Skeletal muscle tissue (tissue), 4 donors: Measurements from ENCODE around the gene PLEKHJ1. TPM values are rescaled to one million over a fixed set of nuclear protein-coding genes. Genes with fewer than 3 reads are reported as not detected.

Experiments
- H3K27ac ChIP-seq: one replicate; pipeline ENCODE4 v1.7.0; 2013; ENCODE audit warnings: mild to moderate bottlenecking, low read depth, low read length, inconsistent platforms
- H3K27me3 ChIP-seq, 3 donors: one replicate each; pipeline ENCODE4 v1.7.0; 2013; ENCODE audit warnings: low read length in 3 of 3; ENCODE audit not compliant: control insufficient read depth in 3 of 3, insufficient read depth in 3 of 3
- H3K36me3 ChIP-seq, 3 donors: one replicate each; pipeline ENCODE4 v1.7.0; 2013; ENCODE audit warnings: low read length in 3 of 3; ENCODE audit not compliant: control insufficient read depth in 3 of 3, insufficient read depth in 3 of 3
- H3K4me1 ChIP-seq, 3 donors: one replicate each; pipeline ENCODE4 v1.7.0; 2013; ENCODE audit warnings: low read length in 3 of 3, mild to moderate bottlenecking in 3 of 3; ENCODE audit not compliant: control insufficient read depth in 3 of 3, insufficient read depth in 3 of 3
- H3K4me3 ChIP-seq, 3 donors: one replicate each; pipeline ENCODE4 v1.7.0; 2013; ENCODE audit warnings: low read length in 3 of 3
- H3K9ac ChIP-seq, 3 donors: one replicate each; pipeline ENCODE4 v1.7.0; 2013; ENCODE audit warnings: low read length in 3 of 3, mild to moderate bottlenecking in 3 of 3, moderate library complexity in 2 of 3, low read depth in 1 of 3
- H3K9me3 ChIP-seq, 3 donors: one replicate each; pipeline ENCODE4 v1.7.0; 2013; ENCODE audit warnings: low read length in 3 of 3; ENCODE audit not compliant: control insufficient read depth in 3 of 3
- total RNA-seq: library from RNA; depleted of rRNA; stranded (reverse); fragments of >200 nt; gene quantifications from one replicate; pipeline ENCODE4 v1.2.3, GENCODE V29; 2014
- donor health status: Osteomylitis.

Gene PLEKHJ1
- total RNA-seq, 1 donor from 2014 or later = 63.2 TPM

DNA sequence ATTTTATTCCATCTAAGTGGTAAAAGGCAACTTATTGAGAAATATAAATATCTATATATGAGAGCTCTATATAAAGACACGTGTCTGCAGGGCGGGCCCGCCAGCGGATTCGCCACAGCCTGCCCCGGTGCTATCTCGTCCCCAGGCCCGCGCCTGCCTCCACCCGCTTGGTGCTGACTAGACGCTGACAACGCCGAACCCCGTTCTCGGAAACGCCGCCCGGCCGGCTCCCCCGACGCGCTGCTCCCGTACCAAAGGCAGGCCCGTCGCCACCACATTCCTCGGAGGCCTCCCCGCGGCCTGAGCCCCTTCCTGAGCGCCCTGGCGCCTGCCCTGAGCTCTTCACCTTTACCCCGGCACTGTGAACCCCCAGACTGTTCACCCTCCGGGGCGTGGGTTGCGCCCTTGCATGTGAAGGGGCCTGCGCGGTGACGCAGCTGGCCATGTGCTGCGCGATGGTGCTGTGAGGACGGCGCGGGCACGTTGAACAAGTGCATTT, 6.0 kb downstream of the PLEKHJ1 start:
- Histone ChIP-seq H3K36me3 (peaks cover 35 to 48% (median 44%) of the 10 kb centered on the region in 3 donors), H3K27ac (no peak overlapping the region)

DNA sequence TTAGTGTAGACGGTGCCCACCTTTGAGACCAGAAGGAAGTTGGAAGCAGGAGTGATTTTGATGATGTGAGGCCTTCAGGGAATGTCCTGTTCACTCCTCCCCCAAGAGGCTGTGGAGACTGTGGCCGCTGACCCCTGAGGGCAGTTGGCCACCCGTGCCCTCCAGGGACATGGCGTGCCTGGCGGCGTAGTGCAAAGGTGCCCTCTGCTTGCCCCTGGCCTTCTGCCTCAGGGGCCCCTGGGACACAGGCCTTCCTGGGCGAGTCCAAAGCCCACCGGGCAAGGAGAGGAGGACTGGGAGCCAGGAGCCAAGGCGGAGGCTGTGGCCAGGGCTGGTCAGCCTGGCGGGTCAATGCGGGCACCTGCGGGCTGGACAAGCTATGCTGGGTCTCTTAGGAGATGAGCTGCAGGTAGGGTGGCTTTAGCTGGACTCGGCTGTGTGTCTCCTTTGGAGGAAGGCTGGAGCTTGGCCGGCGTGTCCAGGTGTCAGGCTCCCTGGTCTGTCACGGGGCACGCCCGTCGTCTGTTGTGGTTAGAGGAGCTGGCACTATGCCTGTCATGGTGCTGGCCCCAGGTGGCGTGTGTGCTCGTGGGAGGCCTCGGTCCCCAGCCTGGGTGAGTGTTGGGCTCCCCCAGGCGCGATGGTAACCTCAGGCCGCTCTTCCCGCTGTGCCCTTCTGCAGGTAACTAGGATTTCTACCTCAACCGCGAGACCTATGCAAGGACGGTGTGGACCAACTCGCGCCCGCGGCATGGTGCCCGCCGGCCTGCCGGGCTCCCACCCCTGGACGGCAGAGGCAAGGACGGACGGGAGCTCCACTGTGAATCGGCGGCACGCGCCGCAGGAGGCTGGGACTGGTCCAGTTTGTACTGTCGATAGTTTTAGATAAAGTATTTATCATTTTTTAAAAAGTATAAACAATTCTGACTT, 6.8 kb downstream of the PLEKHJ1 start:
- peaks cover 41 to 54% (median 51%) of the 10 kb centered on the region in 3 donors for H3K36me3 ChIP-seq

More for the DNA sequence above, 6.0 kb downstream of the PLEKHJ1 start:
- H3K27me3 ChIP-seq = no peaks in the 10 kb centered on the region
- H3K9ac ChIP-seq = no peak overlapping the region
- no peaks in the 10 kb centered on the region for H3K9me3 ChIP-seq
- H3K4me1 ChIP-seq = peaks cover 30 to 56% (median 38%) of the 10 kb centered on the region in 3 donors
- no peak overlapping the region for H3K4me3 ChIP-seq

DNA sequence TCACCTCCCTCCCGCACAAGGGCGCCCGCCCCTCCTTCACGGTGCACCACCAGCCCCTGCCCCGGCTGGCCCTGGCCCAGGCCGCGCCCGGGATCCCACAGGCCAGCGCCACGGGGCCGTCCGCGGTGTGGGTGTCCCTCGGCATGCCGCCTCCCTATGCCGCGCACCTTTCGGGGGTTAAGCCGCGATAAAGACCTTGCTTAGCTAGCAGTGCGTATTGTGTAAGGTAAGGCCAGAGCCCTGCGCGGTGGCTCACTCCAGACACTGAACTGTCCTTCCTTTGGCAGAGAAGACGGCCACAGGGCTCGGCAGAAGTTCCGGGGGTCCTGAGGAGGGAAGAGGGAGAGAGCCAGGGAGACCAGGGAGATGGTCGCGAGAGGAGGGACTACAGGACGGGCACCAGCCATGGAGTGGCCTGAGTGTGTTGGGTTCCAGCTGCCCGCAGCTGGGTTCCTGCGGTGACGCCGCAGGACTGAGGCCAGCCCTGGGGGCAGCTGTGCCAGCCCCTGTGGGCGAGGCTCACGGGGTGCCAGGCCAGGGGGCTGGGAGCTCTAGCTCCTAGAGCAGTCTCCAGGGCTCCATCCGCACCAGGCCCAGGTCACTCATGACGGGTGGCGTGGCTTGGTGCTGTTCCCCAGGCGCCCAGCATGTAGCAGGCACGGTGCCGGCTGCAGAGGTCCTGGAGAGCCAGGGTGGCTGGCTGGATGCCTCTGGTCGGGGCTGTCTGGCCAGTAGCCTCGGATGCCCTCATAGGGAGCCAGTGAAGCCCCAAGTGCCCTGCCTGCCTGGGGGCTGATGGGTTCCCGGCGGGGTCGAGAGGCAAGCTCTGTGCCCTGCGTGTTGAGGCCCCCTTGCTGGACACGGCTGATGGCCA, 7.7 kb downstream of the PLEKHJ1 start:
- peaks cover 35 to 57% (median 47%) of the 10 kb centered on the region in 3 donors for H3K36me3 ChIP-seq
- peak overlapping the region in 1 of 3 donors; percentile 57 for H3K9ac ChIP-seq
- no peaks in the 10 kb centered on the region for H3K27me3 ChIP-seq
- H3K4me3 ChIP-seq = no peak overlapping the region
- no peak overlapping the region for H3K27ac ChIP-seq
- H3K4me1 ChIP-seq = peaks cover 26 to 41% (median 32%) of the 10 kb centered on the region in 3 donors
- no peaks in the 10 kb centered on the region for H3K9me3 ChIP-seq

More for the DNA sequence above, 6.8 kb downstream of the PLEKHJ1 start:
- H3K9me3 ChIP-seq = no peaks in the 10 kb centered on the region
- H3K27me3 ChIP-seq = no peaks in the 10 kb centered on the region
- no peak overlapping the region for H3K27ac ChIP-seq
- peaks cover 26 to 51% (median 35%) of the 10 kb centered on the region in 3 donors for H3K4me1 ChIP-seq
- peak overlapping the region in 1 of 3 donors; percentile 8 for H3K9ac ChIP-seq
- H3K4me3 ChIP-seq = no peak overlapping the region

DNA sequence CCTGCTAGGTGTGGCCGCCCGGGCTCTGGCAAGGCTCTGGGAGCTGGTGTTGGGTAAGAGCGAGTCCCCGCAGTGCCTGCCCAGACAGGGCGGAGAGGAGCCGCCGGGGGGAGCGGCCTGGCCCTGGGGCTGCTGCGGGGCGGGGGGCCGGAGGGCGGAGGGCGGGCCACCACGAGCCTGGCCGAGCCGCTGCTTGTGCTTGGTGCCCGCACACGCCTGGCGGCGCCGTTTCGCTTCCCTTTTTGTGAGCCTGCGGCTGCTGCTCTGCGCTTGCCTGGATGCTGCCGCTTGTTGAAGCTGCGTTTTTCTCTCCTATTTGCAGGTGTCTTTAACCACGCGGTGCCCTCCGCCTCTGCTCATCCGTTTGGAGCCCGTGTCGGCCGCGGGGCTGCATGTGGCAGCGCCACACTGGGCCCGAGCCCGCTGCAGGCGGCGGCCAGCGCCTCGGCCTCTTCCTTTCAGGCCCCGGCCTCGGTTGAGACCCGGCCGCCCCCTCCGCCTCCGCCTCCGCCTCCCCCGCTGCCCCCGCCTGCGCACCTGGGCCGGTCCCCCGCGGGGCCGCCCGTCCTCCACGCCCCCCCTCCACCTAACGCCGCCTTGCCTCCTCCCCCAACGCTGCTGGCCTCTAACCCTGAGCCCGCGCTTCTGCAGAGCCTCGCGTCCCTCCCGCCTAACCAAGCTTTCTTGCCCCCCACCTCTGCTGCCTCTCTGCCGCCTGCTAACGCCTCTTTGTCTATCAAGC, 8.5 kb downstream of the PLEKHJ1 start:
- Histone ChIP-seq H3K9me3 (no peaks in the 10 kb centered on the region), H3K4me3 (no peak overlapping the region), H3K4me1 (peaks cover 26 to 34% (median 32%) of the 10 kb centered on the region in 3 donors), H3K27me3 (no peaks in the 10 kb centered on the region), H3K27ac (no peak overlapping the region), H3K9ac (no peak overlapping the region), H3K36me3 (peaks cover 29 to 51% (median 41%) of the 10 kb centered on the region in 3 donors)

DNA sequence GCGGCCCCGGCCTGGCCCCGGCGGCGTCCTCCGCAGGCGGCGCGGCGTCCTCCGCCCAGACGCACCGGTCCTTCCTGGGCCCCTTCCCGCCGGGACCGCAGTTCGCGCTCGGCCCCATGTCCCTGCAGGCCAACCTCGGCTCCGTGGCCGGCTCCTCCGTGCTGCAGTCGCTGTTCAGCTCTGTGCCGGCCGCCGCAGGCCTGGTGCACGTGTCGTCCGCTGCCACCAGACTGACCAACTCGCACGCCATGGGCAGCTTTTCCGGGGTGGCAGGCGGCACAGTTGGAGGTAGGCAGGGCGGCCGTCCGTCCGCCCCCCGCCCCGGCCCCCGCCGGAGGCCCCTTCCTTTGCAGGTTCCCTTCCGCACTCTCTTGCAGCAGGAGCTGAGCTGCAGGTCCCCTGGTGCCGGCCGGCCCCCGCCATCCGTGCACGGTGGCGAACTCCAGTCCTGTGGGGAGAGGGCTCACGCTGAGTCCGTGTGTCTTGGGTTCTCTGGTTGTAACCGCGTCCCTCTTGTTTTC, 9.2 kb downstream of the PLEKHJ1 start:
- no peak overlapping the region for H3K27ac ChIP-seq
- no peaks in the 10 kb centered on the region for H3K9me3 ChIP-seq
- H3K36me3 ChIP-seq = peaks cover 32 to 54% (median 41%) of the 10 kb centered on the region in 3 donors
- H3K4me3 ChIP-seq = no peak overlapping the region
- no peak overlapping the region for H3K9ac ChIP-seq
- no peaks in the 10 kb centered on the region for H3K27me3 ChIP-seq
- peaks cover 24 to 32% (median 28%) of the 10 kb centered on the region in 3 donors for H3K4me1 ChIP-seq

DNA sequence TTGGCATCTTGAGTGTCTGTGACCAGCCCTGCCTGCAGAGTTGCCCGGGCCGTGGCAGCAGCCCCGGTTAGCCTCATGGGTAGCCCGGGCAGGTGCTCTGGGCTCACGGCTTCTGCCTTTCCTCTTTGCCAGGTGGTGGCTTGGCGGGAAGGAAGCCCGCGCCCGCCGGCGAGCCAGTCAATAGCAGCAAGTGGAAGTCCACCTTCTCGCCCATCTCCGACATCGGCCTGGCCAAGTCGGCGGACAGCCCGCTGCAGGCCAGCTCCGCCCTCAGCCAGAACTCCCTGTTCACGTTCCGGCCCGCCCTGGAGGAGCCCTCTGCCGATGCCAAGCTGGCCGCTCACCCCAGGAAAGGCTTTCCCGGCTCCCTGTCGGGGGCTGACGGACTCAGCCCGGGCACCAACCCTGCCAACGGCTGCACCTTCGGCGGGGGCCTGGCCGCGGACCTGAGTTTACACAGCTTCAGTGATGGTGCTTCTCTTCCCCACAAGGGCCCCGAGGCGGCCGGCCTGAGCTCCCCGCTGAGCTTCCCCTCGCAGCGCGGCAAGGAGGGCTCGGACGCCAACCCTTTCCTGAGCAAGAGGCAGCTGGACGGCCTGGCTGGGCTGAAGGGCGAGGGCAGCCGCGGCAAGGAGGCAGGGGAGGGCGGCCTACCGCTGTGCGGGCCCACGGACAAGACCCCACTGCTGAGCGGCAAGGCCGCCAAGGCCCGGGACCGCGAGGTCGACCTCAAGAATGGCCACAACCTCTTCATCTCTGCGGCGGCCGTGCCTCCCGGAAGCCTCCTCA, 9.9 kb downstream of the PLEKHJ1 start:
- H3K9me3 ChIP-seq = no peaks in the 10 kb centered on the region
- no peak overlapping the region for H3K27ac ChIP-seq
- no peak overlapping the region for H3K4me3 ChIP-seq
- H3K36me3 ChIP-seq = peaks cover 32 to 58% (median 44%) of the 10 kb centered on the region in 3 donors
- no peaks in the 10 kb centered on the region for H3K27me3 ChIP-seq
- no peak overlapping the region for H3K9ac ChIP-seq
- H3K4me1 ChIP-seq = peaks cover 18 to 26% (median 22%) of the 10 kb centered on the region in 3 donors

DNA sequence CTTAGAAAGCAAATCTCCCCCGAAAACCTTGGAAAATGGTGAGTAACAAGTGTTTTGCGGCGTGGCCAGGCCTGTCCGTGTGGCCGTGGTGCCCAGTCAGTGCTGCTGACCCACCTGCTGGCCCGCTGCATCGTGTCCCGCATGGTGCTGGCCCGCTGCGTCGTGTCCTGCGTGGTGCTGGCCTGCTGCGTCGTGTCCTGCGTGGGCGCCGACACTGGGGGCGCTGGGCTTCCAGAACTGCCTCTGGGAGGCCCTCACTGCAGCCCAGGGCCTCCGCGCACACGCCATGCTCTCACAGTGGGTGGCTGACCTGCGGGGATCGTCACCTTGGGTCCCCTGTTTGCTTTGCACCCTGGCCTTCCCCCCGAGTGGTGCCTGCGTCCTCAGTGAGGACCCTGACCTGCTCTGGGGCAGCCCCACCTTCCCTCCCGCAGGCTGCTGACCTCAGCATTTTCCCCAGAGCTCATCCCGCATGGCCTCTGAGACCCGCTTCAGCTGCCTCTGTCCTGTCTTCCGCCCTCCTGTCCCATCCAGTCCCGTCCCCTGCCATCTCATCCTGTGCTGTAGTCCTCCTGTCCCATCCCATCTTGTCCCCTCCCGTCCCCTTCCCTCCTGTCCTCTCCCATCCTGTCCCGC, 10.6 kb downstream of the PLEKHJ1 start:
- Histone ChIP-seq H3K36me3 (peaks cover 34 to 56% (median 48%) of the 10 kb centered on the region in 3 donors), H3K9me3 (no peaks in the 10 kb centered on the region), H3K27me3 (no peaks in the 10 kb centered on the region), H3K4me3 (no peak overlapping the region), H3K27ac (no peak overlapping the region), H3K9ac (no peak overlapping the region), H3K4me1 (peaks cover 11 to 19% (median 15%) of the 10 kb centered on the region in 3 donors)

DNA sequence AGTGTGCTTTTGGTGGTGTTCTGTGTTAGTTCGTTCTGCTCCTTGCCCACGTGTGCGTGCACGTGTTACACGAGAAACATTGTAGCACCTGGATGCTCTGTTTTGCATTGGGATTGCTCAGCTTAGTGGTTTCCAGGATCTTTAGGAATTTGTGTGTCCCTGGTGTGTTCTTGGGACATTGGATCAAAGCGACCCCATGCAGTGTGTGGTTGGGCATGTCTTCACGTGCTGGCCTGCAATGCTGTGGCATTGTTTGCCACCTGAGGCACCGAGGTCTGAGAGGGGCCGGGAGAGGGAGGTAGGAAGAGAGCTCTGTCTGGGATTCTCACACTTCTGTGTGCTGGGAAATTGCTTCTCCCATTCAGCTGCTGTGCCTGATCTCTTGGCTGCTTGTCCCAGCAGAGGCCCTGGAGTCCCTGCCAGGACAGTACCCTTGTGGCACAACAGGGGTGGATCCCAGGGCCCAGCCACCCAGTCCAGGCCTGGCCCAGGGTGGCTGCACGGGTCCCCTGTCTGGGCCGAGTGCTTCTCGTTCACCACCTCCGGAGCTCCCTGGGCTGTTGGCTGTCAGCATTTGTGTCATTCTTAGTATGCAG, 11.3 kb downstream of the PLEKHJ1 start:
- Histone ChIP-seq H3K36me3 (peaks cover 38 to 58% (median 49%) of the 10 kb centered on the region in 3 donors), H3K9ac (no peak overlapping the region), H3K9me3 (no peaks in the 10 kb centered on the region)

More for the DNA sequence above, 11.3 kb downstream of the PLEKHJ1 start:
- Histone ChIP-seq H3K4me3 (no peak overlapping the region), H3K27ac (no peak overlapping the region), H3K27me3 (no peaks in the 10 kb centered on the region), H3K4me1 (peaks cover 8 to 14% (median 12%) of the 10 kb centered on the region in 3 donors)
